VCaP (cell line): ENCODE data around the gene ABCC1.

Source experiments
- H3K27ac ChIP-seq: fragments of 450-650 bp; 2 replicates; pipeline ENCODE4 v1.5.1; 2017
- TF ChIP-seq, protein P1 (sequence below): fragments of 450-650 bp; conservative IDR thresholded peaks from 2 replicates; pipeline ENCODE4 v1.5.1; 2017; ENCODE audit warnings: mild to moderate bottlenecking, moderate library complexity

Gene ABCC1

DNA sequence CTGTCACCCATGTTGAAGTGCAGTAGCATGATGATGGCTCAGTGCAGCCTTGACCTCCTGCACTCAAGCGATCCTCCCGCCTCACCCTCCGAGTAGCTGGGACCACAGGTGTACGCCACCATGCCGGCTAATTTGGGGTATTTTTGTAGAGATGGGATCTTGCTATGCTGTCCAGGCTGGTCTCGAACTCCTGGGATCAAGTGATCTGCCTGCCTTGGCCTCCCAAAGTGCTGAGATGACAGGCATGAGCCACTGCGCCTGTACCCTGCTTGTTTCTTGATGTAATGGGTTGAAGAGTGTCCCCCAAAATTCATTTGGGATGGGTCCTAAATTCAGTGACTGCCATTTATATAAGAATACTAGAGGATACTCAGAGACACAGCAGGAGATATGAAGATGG is 216.7 kb downstream of the ABCC1 start:
- no peak overlapping the region for H3K27ac ChIP-seq
- TF ChIP-seq, protein P1, sequence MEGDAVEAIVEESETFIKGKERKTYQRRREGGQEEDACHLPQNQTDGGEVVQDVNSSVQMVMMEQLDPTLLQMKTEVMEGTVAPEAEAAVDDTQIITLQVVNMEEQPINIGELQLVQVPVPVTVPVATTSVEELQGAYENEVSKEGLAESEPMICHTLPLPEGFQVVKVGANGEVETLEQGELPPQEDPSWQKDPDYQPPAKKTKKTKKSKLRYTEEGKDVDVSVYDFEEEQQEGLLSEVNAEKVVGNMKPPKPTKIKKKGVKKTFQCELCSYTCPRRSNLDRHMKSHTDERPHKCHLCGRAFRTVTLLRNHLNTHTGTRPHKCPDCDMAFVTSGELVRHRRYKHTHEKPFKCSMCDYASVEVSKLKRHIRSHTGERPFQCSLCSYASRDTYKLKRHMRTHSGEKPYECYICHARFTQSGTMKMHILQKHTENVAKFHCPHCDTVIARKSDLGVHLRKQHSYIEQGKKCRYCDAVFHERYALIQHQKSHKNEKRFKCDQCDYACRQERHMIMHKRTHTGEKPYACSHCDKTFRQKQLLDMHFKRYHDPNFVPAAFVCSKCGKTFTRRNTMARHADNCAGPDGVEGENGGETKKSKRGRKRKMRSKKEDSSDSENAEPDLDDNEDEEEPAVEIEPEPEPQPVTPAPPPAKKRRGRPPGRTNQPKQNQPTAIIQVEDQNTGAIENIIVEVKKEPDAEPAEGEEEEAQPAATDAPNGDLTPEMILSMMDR, result no peak

DNA sequence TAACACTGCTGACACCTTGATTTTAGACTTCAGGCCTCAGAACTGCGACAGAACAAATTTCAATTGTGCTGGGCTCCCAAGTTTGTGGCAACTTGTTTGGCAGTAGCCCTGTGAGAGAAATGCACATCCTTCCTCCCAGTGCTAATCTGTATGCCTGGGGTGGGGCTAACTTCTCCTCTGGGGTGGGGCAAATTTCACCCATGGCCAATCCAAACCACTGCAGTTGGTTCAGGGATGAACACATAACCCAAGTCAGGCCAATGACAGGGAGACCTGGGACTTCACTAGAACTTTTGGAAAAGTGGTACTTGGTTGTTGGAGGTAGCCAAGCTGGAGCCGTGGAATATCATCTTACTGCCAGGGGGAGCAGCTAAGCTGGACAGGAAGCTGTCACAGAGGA is 217.5 kb downstream of the ABCC1 start:
- H3K27ac ChIP-seq, result no peak overlapping the region
- TF ChIP-seq, protein P1, result no peak

DNA sequence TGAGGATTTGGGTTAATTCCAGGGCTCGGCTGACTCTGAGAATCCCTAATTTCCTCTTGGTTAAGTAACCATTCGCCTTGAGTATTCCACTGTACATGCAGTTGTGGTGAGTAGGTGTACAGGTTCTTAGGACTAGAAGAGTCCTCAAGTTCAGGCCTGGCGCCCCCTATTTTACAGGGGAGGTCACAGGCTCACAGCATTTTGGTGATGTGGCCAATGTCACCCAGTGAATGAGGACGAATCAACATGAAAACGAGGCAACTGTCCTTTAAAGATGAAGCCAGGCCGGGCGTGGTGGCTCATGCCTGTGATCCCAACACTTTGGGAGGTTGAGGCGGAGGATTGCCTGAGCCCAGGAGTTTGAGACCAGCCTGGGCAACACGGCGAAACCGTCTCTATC is 218.5 kb downstream of the ABCC1 start:
- TF ChIP-seq, protein P1, result no peak
- no peak overlapping the region for H3K27ac ChIP-seq

DNA sequence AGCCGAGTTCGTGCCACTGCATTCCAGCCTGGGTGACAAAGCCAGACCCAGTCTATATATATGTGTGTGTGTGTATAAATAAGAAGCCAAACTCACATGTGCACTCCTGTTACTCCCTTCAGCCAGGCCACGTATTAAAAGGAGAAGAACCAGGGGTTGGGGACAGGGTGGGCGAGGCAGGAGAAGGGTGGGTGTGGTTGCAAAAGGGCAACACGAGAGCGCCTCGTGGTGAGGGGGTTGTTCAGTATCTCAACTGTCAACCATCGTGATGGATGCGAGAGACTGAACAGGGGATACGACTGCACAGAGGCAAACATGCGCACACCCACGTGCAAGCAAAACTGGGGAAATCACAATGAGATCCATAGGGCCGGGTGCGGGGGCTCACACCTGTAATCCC is 219.0 kb downstream of the ABCC1 start:
- no peak overlapping the region for H3K27ac ChIP-seq
- TF ChIP-seq, protein P1, result no peak

DNA sequence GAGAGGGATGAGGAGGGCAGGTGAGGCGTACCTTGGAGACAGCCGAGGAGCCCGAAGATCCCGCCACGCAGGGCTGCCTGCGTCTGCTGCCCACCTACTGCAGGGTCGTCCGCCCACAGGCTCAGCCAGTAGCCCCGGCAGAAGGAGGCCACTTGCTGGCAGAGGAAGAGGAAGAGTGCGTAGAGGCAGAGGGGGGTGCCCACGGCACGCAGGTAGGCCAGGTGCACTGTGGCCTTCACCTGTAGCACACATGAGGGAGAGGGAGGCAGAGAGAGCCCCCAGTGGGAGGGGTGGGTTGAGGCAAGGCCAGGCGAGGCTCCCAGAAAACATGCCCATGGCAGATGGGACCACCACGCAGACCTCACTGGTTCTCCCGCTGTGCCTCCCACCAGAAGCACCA is 220.2 kb downstream of the ABCC1 start:
- TF ChIP-seq, protein P1, result no peak
- H3K27ac ChIP-seq, result no peak overlapping the region

DNA sequence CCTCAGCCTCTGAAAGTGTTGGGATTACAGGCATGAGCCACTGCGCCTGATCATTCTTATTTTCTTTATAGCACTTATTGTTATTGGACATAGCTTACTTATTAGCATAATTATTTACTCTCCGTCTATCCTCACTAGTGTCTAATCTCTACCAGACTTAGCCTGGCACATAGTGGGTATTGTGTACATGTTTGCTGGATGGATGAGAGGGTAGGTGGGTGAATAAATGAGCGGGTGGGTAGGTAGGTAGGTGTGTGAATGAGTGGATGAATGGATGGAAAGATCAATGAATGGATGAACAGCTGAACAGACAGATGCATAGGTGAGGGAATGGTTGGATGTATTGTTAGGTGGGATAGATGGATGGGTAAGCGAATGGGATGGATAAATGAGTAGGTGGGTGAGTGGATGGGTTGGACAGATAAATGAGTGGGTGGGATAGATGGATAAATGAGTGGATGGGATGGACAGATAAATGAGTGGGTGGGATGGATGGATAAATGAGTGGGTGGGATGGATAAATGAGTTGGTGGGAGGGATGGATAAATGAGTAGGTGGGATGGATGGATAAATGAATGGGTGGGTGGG is 222.0 kb downstream of the ABCC1 start:
- TF ChIP-seq, protein P1, result no peak
- H3K27ac ChIP-seq, result no peak overlapping the region

DNA sequence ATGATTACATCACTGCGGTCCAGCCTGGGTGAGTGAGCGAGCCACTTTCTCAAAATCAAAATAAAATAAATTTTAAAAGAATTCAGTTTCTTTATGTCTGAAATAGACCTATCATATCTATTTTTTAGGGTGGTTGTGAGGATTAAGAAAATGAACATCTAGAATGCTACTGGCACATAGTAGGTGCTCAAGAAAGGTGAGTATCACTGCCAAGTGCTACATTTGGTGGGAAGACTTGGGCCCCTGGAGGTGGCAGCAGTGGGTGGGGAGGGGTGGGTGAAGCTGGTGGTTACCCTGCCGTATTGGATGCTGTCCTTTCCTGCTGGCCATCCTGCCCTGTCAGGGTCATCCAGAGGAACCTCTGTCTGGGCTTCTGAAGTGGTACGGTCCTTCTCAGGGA is 223.6 kb downstream of the ABCC1 start:
- TF ChIP-seq, protein P1, result no peak
- no peak overlapping the region for H3K27ac ChIP-seq
